ENCODE measurements around the gene TBC1D1. TPM values are rescaled to one million over a fixed set of nuclear protein-coding genes. Genes with fewer than 3 reads are reported as not detected.
"Not testable (repeated sequence)": the region's sequence is repeated elsewhere in the genome, so short reads cannot be mapped to it uniquely, and the experiment has no call there.

TBC1D1 gene
- total and polyA plus RNA-seq, 5 donors: 86.7 to 134 (median 116) TPM

DNA sequence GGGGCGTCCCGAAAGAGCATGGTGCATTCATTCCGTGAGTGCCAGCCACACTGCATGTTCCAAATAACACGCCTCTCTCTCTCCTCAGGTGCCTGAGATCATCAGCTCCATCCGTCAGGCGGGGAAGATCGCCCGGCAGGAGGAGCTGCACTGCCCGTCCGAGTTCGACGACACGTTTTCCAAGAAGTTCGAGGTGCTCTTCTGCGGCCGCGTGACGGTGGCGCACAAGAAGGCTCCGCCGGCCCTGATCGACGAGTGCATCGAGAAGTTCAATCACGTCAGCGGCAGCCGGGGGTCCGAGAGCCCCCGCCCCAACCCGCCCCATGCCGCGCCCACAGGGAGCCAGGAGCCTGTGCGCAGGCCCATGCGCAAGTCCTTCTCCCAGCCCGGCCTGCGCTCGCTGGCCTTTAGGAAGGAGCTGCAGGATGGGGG, 123.6 kb downstream of the TBC1D1 start:
- 83% methylated on average over 37 of the region's 37 CpGs for WGBS
- Histone ChIP-seq H3K9me3 (ENCODE audit: control insufficient read depth, low read length) (no peaks in the 10 kb centered on the region), H3K4me3 (ENCODE audit: low read length) (no peak overlapping the region), H3K27ac (ENCODE audit: low read length) (peak overlapping the region; percentile 56), H3K27me3 (ENCODE audit: control insufficient read depth, insufficient read depth) (no peaks in the 10 kb centered on the region), H3K4me1 (ENCODE audit: control insufficient read depth, insufficient read depth, low read length) (peaks cover 5% of the 10 kb centered on the region)
- DNase-seq (peak in 1 of 3 donors; percentile 40), ATAC-seq (peak; percentile 5 to 7)
- intact Hi-C loops (cut with DNase I): no loop called here

DNA sequence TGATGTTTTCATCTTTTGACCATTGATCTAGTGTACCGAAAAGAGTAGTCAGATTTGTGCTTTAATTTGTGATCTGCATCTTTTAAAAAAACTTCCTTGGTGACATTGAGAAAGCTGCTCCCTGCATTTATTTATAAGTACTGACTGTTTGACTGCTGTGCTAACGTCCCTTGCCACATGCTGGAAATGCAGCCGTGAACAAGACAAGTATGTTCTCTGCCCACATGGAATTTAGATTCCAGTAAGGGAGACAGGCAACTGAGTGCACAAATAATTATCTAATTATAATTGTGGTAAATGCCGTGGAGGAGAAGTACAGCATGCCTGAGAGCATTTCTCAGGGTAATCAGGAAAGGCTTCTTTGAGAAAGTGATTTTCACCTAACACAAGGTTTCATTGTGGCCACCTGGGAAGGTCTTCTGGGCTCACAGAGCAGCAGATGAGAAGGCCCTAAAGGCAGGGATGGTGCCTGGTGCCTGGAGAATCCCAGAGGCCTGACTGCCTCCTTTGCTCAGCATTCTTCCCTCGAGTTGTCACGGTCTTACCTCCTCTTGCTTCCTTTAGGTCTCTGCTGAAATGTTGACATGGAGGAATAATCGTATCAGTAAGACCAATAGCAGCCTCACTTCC, 125.1 kb downstream of the TBC1D1 start:
- intact Hi-C loops (cut with DNase I): no loop called here
- WGBS: 77% methylated on average over 7 of the region's 7 CpGs

DNA sequence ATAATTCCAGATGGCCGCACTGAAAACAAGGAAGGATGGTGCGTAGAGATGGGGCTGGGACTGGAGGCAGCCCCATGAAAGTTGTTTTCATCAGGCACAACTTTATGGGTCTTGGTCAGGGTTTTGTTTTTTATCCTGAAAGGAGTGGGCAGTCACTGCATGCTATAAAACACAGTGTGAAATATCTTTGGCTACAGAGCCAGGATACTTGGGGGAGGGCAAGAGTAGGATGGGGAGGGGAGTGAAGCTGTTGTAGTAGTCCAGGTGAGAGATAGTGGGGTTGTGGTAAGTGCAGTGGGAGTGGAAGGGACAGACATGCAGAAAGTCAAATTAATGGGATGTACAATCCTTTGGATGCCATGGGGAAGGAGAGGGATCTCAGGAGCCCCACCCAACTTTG, 125.8 kb downstream of the TBC1D1 start:
- H3K27me3 ChIP-seq (ENCODE audit: control insufficient read depth, insufficient read depth): no peaks in the 10 kb centered on the region
- ATAC-seq (no peak), DNase-seq (no peak)
- H3K27ac ChIP-seq (ENCODE audit: low read length): no peak overlapping the region
- WGBS: 98% methylated on average over 2 of the region's 2 CpGs
- H3K4me1 ChIP-seq (ENCODE audit: control insufficient read depth, insufficient read depth, low read length): peaks cover 5% of the 10 kb centered on the region
- intact Hi-C loops (cut with DNase I): no loop called here
- no peaks in the 10 kb centered on the region for H3K9me3 ChIP-seq (ENCODE audit: control insufficient read depth, low read length)
- no peak overlapping the region for H3K4me3 ChIP-seq (ENCODE audit: low read length)

More for the DNA sequence above, 125.1 kb downstream of the TBC1D1 start:
- ATAC-seq (peak in 1 of 2 donors; percentile 46), DNase-seq (no peak)
- no peak overlapping the region for H3K4me3 ChIP-seq (ENCODE audit: low read length)
- H3K27ac ChIP-seq (ENCODE audit: low read length): peak overlapping the region; percentile 45
- peaks cover 5% of the 10 kb centered on the region for H3K4me1 ChIP-seq (ENCODE audit: control insufficient read depth, insufficient read depth, low read length)
- no peaks in the 10 kb centered on the region for H3K9me3 ChIP-seq (ENCODE audit: control insufficient read depth, low read length)
- H3K27me3 ChIP-seq (ENCODE audit: control insufficient read depth, insufficient read depth): no peaks in the 10 kb centered on the region

DNA sequence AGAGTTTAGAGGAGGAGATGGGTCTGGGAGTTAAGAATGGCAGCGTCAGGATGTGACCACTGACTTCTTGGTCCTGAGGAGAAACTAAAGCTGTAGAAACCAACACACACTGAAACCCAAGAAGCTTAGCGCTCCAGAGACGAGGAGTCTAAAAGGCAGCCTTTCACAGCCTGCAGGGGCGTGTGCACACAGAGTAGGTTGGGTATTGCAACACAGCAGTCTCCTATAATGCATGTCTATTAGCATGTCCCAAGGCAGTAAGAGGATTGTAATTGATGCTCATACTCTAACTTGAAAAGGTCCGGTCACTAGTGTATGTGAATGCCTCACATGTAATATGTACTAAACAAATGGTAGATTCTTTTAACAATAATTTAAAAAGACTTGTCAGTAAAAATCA, 126.7 kb downstream of the TBC1D1 start:
- no peak for DNase-seq
- no peak overlapping the region for H3K4me3 ChIP-seq (ENCODE audit: low read length)
- ATAC-seq: no peak
- H3K27me3 ChIP-seq (ENCODE audit: control insufficient read depth, insufficient read depth): no peaks in the 10 kb centered on the region
- peaks cover 5% of the 10 kb centered on the region for H3K4me1 ChIP-seq (ENCODE audit: control insufficient read depth, insufficient read depth, low read length)
- H3K9me3 ChIP-seq (ENCODE audit: control insufficient read depth, low read length): no peaks in the 10 kb centered on the region
- no peak overlapping the region for H3K27ac ChIP-seq (ENCODE audit: low read length)
- intact Hi-C loops (cut with DNase I): no loop called here
- 93% methylated on average over 5 of the region's 5 CpGs for WGBS

DNA sequence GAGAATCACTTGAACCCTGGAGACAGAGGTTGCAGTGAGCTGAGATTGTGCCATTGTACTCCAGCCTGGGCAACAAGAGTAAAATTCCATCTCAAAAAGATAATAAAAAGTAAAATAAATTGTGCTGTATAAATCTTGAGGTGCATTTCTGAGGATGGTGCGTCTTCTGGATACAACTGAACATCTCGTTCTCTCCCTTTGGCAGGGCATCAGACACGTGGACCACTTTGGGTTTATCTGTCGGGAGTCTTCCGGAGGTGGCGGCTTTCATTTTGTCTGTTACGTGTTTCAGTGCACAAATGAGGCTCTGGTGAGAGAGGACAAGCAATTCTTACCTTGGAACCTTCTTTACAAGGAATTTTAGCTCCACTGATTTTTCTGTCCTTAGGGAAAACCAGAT, 129.5 kb downstream of the TBC1D1 start:
- Histone ChIP-seq H3K4me3 (ENCODE audit: low read length) (no peak overlapping the region), H3K4me1 (ENCODE audit: control insufficient read depth, insufficient read depth, low read length) (peaks cover 2% of the 10 kb centered on the region), H3K9me3 (ENCODE audit: control insufficient read depth, low read length) (no peaks in the 10 kb centered on the region), H3K27ac (ENCODE audit: low read length) (no peak overlapping the region), H3K27me3 (ENCODE audit: control insufficient read depth, insufficient read depth) (no peaks in the 10 kb centered on the region)
- 93% methylated on average over 7 of the region's 7 CpGs for WGBS
- ATAC-seq: no peak
- DNase-seq: no peak
- intact Hi-C loops (cut with DNase I): no loop called here

DNA sequence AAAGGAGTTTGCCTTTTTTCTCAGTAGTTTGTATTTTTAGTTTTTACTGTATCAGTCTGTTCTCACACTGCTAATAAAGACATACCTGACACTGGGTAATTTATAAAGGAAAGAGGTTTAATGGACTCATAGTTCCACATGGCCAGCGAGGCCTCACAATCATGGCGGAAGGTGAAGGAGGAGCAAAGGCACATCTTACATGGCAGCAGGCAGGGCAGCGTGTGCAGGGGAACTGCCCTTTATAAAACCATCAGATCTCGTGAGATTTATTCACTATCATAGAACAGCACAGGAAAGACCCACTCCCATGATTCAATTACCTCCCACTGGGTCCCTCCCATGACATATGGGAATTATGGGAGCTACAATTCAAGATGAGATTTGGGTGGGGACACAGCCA, 130.1 kb downstream of the TBC1D1 start:
- intact Hi-C loops (cut with DNase I); ATAC-seq; H3K4me3 ChIP-seq (ENCODE audit: low read length); H3K4me1 ChIP-seq (ENCODE audit: control insufficient read depth, insufficient read depth, low read length); DNase-seq; H3K27ac ChIP-seq (ENCODE audit: low read length); H3K27me3 ChIP-seq (ENCODE audit: control insufficient read depth, insufficient read depth); H3K9me3 ChIP-seq (ENCODE audit: control insufficient read depth, low read length): not testable (repeated sequence)
- 96% methylated on average over 4 of the region's 4 CpGs for WGBS

DNA sequence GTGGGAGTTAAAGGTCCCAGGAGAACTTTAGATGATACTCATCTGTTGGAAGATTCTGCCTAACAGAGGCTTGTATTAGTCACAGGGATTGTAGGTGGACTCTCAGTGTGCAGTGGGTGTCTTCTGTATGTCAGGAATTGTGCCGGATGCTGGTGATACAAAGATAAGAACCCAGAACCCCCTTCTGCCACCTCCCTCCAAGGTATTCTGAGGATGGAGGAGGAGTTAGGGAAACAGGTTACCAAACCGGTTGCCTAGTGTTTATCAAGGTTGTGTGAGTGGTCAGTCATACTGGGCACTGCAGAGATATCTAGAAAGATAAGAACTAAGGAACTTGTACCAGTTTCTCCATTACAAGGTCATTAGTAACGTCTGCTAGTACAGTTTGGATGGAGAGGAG, 130.9 kb downstream of the TBC1D1 start:
- ATAC-seq (no peak), DNase-seq (no peak)
- intact Hi-C loops (cut with DNase I): no loop called here
- no peaks in the 10 kb centered on the region for H3K4me1 ChIP-seq (ENCODE audit: control insufficient read depth, insufficient read depth, low read length)
- WGBS: 87% methylated on average over 3 of the region's 3 CpGs
- no peaks in the 10 kb centered on the region for H3K9me3 ChIP-seq (ENCODE audit: control insufficient read depth, low read length)
- H3K4me3 ChIP-seq (ENCODE audit: low read length): no peak overlapping the region
- H3K27me3 ChIP-seq (ENCODE audit: control insufficient read depth, insufficient read depth): no peaks in the 10 kb centered on the region
- H3K27ac ChIP-seq (ENCODE audit: low read length): no peak overlapping the region

DNA sequence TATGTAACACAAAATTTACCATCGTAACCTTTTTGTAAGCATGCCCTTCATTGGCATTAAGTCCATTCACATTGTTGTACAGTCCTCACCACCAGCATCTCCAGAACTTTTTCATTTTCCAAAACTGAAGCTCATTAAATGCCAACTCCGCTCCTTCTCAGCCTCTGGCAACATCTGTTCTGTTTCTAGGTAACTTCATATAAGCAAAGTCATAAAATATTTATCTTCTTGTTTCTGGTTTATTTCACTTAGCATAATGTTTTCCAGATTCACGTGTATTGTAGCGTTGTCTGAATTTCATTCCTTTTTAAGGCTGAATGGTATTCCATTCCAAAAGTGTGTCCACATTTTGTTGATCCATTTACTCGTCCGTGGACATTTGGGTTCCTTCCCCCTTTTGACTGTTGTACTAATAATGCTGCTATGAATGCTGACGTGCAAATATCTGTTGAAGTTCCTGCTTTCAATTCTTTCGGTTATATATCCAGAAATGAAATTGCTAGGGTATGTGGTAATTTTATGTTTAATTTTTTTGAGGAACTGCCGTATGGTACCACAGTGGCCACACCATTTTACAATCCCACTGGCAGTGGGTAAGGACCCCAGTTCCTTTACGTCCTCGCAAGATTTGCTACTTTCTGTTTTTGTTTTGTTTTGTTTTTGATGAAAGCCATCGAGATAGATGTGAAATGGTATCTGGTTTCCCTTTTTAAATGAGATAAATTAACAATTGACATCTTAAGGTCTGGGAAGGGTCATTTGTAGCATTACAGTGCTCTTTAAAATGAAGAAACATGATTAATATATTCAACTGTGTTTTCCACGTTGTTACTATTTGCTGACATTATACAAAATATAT, 132.7 kb downstream of the TBC1D1 start:
- DNase-seq: no peak
- intact Hi-C loops (cut with DNase I): no loop called here
- 68% methylated on average over 13 of the region's 13 CpGs for WGBS
- no peaks in the 10 kb centered on the region for H3K27me3 ChIP-seq (ENCODE audit: control insufficient read depth, insufficient read depth)
- no peak overlapping the region for H3K27ac ChIP-seq (ENCODE audit: low read length)
- H3K9me3 ChIP-seq (ENCODE audit: control insufficient read depth, low read length): no peaks in the 10 kb centered on the region
- H3K4me1 ChIP-seq (ENCODE audit: control insufficient read depth, insufficient read depth, low read length): no peaks in the 10 kb centered on the region
- peak; percentile 35 to 39 for ATAC-seq
- H3K4me3 ChIP-seq (ENCODE audit: low read length): no peak overlapping the region

DNA sequence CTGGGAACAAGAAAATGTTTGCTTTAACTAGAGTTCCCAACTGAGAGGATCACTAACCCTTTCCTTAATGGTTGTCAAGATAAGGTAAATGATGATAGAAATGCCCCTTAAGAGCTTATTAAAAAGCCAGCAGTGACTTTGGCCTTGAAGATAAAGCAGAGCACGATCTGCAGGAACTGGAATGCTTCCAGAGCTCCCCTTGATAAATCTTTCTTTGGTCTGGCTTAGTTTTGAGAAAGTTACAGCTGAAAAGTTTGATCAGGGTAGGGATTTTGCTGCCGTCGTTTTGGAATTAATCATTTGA, 133.3 kb downstream of the TBC1D1 start:
- Histone ChIP-seq H3K27me3 (ENCODE audit: control insufficient read depth, insufficient read depth) (no peaks in the 10 kb centered on the region), H3K27ac (ENCODE audit: low read length) (no peak overlapping the region), H3K4me3 (ENCODE audit: low read length) (no peak overlapping the region), H3K4me1 (ENCODE audit: control insufficient read depth, insufficient read depth, low read length) (no peaks in the 10 kb centered on the region), H3K9me3 (ENCODE audit: control insufficient read depth, low read length) (no peaks in the 10 kb centered on the region)
- ATAC-seq (no peak), DNase-seq (no peak)
- WGBS: 18% methylated on average over 3 of the region's 3 CpGs
- intact Hi-C loops (cut with DNase I): no loop called here

DNA sequence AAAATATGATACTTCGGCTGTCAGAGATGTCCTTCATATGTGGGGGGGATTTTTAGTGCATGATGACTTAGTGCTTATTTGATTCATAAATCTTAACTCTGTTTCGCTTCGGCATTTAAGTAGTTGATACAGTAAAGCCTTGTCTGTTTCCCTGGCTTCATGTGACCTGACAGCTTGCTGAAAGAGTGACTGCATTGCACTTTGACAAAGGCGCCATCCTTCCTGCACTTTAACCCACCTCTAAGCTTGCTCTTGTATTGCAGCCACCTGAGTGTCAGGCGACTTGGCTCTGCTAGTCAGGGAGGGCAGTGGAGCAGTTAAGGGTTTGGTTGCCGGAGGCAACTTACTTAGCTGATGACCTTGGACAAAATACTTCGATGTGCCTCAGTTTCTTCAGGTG, 134.8 kb downstream of the TBC1D1 start:
- Histone ChIP-seq H3K9me3 (ENCODE audit: control insufficient read depth, low read length) (no peaks in the 10 kb centered on the region), H3K27me3 (ENCODE audit: control insufficient read depth, insufficient read depth) (no peaks in the 10 kb centered on the region), H3K27ac (ENCODE audit: low read length) (no peak overlapping the region), H3K4me3 (ENCODE audit: low read length) (no peak overlapping the region), H3K4me1 (ENCODE audit: control insufficient read depth, insufficient read depth, low read length) (no peaks in the 10 kb centered on the region)
- ATAC-seq: no peak
- DNase-seq: no peak
- intact Hi-C loops (cut with DNase I): no loop called here
- WGBS: 80% methylated on average over 7 of the region's 7 CpGs

DNA sequence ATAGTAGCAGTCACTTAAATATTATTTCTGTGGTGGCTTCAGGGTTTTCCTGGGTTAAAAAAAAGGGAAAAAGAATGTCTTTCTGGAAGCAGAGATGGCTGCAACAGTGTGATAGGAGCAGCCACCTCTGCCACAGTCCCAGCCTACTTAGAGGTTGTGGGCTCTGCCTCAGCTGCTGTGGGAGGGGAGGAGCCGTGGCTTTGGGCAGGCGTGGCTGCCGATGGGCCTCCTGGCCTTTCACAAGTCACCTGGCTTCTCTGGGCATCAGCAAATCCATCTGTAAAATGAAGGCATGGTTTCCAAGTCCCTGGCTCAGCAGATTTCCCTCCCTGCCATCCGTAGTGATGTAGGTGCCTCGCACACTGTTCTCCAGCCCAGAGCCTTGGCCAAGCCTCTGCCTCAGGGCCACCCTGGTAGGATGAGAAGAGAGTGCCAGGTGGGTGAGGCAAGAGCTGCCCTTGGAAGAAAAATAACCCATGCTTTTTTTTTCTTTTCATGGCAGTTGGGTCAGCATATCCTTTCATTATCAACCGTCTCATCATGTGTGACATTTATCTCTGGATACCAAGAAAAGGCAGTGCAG, 135.4 kb downstream of the TBC1D1 start:
- intact Hi-C loops (cut with DNase I): no loop called here
- WGBS: 90% methylated on average over 6 of the region's 6 CpGs
- Histone ChIP-seq H3K4me3 (ENCODE audit: low read length) (no peak overlapping the region), H3K27me3 (ENCODE audit: control insufficient read depth, insufficient read depth) (no peaks in the 10 kb centered on the region), H3K4me1 (ENCODE audit: control insufficient read depth, insufficient read depth, low read length) (no peaks in the 10 kb centered on the region), H3K27ac (ENCODE audit: low read length) (no peak overlapping the region), H3K9me3 (ENCODE audit: control insufficient read depth, low read length) (no peaks in the 10 kb centered on the region)
- ATAC-seq: peak; percentile 34 to 44
- no peak for DNase-seq
